LNCAP (cell line): Measurements from ENCODE around the gene KRABD2.

ENCODE experiments used
- TF ChIP-seq, protein P1 (sequence below): fragments of 450-650 bp; IDR thresholded peaks from 2 replicates; pipeline ENCODE4 v1.5.1; 2017; ENCODE audit warnings: mild to moderate bottlenecking

Gene KRABD2

DNA sequence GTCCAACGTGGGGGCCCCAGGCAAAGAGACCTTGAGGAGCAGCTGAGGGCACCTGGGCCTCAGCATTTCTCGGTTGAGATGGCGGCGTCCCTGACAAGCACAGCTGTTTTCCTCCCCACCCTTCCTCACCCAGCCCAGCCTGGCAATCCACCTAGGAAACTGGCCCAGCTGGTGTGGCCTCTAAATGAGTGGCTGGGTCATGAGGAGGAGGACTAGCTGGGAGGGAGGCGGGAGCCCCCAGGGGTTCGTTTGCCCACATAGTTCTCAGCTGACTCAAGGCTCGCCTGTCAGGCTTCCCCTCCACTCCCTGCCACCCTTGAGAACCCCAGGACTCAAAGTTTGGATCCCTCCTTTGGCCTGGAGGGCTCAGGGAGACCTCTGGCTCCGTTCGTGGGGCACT is 15.2 kb upstream of the KRABD2 start:
- TF ChIP-seq, protein P1, sequence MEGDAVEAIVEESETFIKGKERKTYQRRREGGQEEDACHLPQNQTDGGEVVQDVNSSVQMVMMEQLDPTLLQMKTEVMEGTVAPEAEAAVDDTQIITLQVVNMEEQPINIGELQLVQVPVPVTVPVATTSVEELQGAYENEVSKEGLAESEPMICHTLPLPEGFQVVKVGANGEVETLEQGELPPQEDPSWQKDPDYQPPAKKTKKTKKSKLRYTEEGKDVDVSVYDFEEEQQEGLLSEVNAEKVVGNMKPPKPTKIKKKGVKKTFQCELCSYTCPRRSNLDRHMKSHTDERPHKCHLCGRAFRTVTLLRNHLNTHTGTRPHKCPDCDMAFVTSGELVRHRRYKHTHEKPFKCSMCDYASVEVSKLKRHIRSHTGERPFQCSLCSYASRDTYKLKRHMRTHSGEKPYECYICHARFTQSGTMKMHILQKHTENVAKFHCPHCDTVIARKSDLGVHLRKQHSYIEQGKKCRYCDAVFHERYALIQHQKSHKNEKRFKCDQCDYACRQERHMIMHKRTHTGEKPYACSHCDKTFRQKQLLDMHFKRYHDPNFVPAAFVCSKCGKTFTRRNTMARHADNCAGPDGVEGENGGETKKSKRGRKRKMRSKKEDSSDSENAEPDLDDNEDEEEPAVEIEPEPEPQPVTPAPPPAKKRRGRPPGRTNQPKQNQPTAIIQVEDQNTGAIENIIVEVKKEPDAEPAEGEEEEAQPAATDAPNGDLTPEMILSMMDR, result no peak

DNA sequence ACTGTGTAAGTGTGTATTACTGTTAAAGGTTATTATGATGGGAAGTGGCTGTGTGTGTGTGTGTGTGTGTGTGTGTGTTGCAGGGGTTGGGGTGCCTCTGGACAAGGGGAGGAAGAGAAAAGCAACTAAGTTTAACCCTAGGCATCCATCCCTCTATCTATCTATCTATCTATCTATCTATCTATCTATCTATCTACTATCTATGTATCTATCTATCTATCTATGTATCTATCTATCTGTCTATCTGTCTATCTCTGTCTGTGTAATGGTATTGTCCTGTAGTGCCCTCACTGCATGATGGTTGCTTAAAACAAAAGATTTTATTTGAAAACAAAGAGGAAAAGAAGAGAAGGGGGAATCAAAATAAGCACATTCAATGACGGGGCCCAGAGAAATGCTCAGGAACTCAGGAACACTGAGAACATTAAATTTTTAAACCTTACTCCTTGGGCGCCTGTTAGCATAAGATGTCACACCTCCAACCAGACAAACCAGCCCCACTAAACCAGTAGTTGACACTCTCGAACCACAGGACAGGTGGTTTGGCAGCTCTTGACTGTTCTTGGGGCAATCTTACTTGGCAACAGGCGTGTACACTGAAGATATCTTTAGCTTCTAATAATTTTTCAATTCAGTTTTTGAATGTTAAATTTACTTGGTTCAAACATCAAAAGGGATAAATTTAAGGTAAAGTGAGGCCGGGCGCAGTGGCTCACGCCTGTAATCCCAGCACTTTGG is 11.6 kb upstream of the KRABD2 start:
- TF ChIP-seq, protein P1, result no peak

DNA sequence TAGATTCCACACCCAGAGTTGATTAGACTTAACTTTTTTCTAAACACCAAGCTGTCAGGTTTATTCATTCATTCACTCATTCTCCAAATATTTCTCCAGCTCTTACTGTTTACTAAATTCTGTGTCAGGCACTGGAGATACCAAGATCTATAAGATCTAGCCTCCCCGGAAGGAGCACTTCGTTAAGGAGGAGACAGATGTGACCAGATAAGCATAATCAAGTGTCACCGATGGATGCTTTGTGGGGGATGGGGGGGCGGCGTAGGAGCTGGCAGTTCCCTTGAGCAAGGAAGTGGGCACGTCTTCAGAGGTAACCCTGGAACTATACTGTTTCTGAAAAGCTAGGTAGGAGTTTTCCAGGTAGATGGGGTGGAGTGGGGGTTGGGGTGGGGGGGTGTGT is 10.3 kb upstream of the KRABD2 start:
- TF ChIP-seq, protein P1, result no peak

DNA sequence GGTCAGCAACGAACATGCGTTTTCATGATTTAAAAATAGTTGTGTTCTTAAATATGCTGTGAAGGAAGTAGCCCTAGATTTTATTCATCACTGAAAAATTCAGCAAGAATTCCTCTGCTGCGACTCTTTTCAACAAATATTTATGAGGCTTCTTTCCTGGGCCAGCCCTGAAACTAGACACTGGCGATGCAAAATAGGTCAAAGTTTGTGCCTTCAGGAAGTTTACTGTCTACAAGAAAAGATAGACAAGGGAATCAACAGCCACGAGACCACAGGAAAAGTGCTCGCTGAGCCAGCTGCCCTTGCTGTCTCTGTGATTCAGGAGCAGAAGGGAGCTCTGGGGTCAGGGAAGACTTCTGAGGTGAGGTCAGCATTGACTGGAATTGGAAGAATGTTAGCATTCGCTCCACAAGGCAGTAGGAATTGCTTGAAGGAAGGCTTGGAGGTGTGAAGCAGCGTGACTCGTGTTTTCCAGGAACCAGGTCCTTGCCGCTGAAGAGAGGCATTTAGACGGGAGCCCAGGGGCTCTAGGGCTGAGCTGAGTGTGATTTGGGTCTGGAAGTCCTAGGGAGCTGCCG is 8.4 kb upstream of the KRABD2 start:
- TF ChIP-seq, protein P1, result no peak

DNA sequence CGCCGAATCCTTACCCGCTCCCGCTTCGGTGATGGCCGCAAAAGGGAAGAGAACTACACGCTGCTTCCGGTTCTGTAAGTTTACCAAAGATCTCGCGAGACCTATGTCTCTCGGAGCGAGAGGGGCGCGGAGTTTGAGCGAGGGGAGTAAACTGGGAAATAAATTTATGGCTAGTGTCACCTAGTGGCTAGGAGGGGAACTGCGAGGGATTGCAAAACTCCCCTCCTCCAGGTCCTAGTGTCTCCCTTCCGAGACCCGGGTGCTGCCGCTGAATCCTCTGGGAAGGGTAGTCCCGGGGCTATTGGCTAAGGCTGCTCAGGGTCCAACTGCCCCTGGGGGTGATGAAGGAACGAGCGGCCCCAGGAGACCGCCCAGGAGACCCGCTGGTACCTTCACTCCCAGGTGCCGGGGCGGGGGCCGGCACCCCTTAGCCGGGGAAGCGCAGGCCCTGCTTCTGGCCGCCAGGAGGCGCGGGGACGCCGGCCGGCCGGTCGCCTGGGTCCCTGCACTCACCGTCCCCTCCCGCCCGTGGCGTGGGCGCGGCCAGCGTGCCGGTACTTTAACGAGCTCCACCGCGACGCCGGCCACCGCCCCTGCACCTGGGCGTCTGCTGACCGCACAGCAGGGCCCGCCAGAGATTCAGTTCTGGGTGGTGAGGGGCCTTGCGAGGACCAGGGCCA is 6.8 kb upstream of the KRABD2 start, which contains the start of gene RPL26:
RPL26 (minus strand) TSS at position 51 of the 680 bp plus-strand sequence. CDS start 883 bp downstream, outside the sequence.
- TF ChIP-seq, protein P1, result peak; percentile 100

DNA sequence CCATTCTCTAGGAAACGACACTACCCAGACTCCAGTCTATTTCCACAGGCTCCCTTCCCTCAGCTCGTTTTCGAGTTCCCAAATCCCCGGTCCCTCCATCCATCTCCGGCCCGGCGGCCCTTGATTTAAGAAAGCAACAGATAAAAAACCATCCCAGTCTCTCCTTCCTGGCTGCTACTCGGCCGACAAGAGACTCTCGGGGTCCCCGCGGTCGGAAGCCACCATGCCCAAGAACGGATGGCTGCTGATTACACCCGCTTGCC is 6.3 kb upstream of the KRABD2 start:
- TF ChIP-seq, protein P1, result no peak

DNA sequence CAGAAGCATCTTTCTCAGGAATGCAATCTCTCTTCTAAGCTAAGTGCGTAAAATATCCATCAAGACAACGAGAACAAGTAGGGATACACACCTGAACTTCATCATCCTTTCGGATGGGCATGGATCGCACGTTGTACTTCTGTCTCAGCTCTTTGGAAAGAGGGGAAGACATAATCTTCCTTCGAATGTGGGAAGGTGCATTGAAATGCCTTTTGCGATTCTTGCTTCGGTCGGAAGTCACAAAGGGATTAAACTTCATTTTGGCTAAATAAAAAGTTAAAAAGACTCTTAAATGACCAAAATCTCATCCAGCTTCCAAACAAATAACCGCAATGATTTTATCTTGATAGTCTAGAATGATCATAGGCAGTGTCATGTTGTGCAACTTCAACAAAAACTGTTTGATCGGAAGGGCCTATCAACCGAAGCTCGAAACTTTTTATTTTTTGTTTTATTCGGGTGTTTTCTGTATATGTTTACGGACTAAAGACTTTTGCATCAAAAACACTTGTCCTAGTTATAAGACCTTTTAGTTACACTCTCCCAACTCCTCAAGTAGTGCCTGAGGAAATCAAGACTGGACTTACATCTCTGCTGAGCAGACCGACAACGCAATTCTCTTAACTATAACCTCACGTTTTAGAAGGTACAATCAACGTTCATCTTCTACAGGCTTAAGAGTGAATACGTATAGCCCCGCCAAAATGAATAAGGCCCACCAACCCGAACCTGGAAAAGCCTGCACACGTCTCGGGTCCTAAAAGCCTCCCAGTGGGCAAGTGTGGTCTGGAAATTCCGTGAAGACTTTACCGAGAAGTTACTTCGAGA is 5.8 kb upstream of the KRABD2 start:
- TF ChIP-seq, protein P1, result no peak
